LHCN-M2 (cell line): ENCODE measurements around the gene SENP7. TPM values are rescaled to one million over a fixed set of nuclear protein-coding genes. Genes with fewer than 3 reads are reported as not detected.
"Not testable (repeated sequence)": the region's sequence is repeated elsewhere in the genome, so short reads cannot be mapped to it uniquely, and the experiment has no call there.

ENCODE experiments used
- DNase-seq: peaks from one replicate; pipeline ENCODE4 v3.0.0-alpha.2; 2012; ENCODE audit warnings: low read depth
- total RNA-seq: library from RNA; depleted of rRNA; stranded (reverse); fragments of >200 nt; gene quantifications from 2 replicates; pipeline ENCODE4 v1.2.3, GENCODE V29; 2014

The SENP7 gene
- total RNA-seq, 1 experiment from 2014 or later: 9.2 TPM

DNA sequence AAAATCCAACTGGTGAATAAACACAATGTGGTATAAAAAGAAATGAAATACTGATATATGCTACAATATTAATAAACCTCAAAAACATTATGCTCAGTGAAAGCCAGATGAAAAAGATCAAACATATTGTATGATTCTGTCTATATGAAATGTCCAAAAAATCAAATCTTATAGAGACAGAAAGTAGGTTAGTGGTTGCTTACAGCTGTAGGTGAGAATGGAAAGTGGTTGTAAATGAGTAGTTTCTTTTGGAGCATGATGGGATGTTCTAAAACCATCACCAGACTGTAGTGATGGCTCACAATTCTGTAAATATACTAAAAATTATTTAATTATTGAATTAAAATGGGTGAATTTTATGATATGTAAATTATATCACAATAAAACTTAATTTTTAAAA is 58.4 kb downstream of the SENP7 start:
- no peak for DNase-seq

DNA sequence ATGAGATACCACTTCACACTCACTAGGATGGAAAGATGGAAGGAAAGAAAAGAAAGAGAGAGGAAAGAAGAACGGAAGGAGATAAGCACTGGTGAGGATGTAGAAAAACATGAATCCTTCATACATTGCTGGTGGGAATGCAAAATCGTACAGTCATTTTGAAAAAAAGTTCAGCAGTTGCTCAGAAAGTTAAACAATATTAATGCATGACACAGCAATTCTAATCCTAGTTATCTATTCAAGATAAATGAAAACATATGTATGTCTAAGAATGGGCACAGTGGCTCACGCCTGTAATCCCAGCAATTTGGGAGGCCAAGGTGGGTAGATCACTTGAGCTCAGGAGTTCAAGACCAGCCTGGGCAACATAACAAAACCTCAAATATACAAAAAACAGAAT is 59.1 kb downstream of the SENP7 start:
- no peak for DNase-seq

DNA sequence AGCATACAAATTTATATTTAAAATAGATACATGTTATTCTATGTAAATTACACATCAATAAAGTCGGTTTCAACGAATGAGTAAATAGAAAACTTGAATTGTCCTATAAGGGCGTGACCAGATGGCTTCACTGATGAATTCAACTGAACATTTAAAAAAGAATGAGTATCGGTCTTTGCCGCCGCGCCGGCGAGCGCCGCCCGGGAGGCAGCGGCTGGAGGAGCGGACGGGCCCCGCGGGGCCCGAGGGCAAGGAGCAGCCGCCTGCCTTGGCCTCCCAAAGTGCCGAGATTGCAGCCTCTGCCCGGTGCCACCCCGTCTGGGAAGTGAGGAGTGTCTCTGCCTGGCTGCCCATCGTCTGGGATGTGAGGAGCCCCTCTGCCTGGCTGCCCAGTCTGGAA is 74.4 kb downstream of the SENP7 start:
- not testable (repeated sequence) for DNase-seq

DNA sequence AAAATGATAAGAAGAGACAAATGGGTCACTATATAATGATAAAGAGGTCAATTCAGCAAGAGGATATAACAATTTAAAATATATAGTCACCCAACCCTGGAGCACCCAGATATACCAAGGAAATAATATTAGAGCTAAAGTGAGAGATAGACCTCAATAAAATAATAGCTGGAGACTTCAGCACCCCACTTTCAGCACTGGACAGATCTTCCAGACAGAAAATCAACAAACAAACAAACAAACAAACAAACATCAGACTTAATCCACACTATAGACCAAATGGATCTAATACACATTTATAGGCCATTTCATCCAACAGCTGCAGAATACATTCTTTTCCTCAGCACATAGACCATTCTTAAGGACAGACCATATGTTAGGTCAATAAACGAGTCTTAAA is 79.4 kb downstream of the SENP7 start:
- no peak for DNase-seq

DNA sequence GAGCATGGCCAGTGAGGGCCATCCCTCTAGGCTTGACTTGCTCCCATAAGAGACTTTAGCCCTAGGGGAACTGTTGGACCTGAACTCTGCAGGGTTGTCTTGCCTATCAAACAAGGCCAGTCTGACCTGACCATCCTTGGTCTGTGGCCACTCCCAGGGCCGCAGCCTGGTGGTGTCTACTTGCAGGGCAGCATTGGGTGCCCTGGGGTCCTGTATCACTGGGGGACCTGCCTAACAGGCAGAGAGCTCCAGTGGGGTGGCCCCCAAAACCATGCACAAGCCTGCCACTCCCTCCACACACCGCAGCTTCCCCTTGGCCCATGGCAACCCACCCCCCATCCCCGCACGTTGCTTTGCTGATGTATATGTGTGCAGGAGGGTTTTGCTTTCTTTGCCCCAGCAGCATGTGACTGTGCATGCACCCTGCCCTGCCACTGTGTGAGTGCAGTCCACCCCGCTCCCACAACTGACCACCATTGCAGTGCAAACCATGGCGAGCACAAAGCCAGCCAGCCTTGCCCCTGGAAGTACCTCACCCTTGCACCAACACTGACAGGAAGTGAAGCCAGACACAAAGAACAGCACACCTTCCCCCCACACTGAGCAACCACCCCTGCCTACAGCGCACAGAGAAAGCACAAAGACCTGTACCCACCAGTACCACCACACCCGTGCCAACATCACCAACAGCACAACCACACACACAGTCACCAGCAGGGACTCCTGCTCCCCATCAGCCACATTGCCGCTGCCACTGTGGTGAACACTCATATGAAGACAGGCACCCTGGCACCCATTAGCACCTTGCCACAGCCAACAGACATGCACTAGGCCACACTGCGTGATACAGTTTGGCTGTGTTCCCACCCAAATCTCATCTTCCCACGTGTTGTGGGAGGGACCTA is 88.8 kb downstream of the SENP7 start:
- DNase-seq: no peak

DNA sequence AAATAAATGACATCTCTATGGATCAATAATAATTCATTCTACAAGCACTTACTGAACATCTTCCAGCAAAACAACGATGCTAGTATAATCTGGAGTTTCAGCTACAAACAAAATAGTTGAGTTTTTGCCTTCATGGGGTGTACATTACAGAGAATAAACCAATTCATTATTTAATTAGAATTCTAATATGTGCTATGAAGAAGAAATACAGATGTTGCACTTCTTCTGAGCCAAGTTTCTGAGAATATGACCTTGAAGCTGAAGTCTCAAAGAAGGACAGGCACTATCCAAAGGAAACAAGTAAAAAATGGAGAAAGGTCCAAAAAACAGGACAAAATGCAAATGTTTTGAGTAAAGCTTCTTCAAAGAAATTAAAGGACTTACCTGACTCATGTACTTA is 94.2 kb downstream of the SENP7 start:
- no peak for DNase-seq

DNA sequence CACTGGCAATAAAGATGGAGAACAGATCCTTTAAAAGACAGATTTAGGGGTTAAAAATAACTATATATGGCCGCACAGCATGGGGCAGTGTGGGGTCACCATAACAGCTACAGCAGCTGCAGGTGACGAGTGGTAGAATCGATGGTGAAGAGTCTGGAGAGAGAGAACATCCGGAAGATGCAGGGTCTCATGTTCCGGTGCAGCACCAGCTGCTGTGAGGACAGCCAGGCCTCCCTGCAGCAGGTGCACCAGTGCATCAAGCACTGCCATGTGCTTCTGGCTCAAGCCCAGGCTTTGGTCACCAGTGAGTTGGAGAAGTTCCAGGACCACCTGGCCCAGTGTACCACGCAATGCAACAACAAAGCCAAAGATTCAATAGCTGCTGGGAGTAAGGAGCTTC is 98.9 kb downstream of the SENP7 start:
- peak; percentile 3 for DNase-seq

DNA sequence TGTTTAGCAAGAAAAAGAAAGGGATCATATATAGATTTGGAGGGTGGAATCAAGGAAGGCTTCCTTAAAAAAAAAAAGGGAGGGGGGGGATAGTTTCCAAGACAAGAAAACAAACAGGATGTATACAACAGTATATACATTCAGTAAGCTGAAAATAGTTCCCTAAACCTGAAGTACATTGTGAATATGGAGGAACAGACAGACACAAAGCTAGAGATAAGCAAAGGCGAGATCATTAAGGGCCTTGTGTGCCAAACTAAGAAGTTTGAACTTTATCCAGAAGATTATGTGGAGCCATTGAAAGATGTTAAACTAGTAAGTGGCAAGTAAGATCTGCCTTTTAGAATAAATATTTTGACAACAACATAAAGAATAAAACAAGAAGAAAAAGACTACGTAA is 99.4 kb downstream of the SENP7 start:
- DNase-seq: no peak

DNA sequence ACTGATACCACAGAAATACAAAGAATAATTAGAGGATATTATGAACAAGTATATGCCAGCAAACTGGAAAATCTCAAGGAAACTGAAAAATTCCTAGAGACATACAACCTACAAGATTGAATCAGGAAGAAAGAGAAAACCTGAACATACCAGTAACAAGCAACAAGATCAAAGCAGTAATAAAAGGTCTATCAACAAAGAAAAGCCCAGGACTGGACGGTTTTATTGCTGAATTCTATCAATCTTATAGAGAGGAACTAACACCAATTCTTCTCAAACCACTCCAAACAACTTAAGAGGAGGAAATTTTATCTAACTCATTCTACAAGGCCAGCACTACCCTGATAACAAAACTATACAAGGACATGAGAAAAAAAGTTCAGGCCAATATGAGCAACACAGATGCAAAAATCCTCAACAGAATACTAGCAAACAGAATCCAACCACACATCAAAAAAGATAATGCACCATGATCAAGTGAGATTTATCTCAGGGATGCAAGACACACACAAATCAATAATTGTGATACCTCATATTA is 121.5 kb downstream of the SENP7 start:
- DNase-seq: no peak

DNA sequence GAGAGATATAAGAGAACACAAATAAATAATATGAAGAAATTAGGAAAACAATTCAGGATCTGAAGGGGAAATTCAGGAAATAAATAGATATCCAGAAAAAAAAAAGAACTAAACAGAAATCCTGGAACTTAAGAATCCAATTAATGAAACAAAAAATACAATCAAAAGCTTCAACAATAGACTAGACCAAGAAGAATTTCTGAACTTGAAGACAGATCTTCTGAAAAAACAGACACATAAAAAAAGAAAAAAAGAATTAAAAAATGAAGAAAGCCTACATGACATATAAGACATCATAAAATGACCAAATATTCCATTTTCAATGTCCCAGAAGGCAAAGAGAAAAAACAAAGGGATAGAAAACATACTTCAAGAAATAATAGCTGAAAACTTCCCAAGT is 124.3 kb downstream of the SENP7 start:
- DNase-seq: no peak

DNA sequence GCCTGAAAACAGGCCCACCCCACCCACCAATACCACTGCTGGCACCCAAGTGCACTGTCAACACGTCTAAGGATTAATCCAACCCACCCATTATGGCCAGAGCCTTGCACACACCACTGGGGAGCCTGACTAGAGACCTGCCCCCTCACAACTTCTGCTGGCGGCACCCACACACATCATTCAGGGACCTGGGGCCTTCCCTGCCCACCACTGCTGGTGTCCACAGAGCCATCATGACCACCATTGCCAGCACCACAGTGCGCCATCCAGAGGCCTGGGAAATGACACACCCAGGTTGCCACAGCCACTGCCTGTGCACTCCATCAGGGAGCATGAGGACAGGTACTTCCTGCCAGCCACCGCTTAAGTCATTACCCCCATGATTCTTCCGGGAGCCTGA is 125.7 kb downstream of the SENP7 start:
- DNase-seq: no peak

DNA sequence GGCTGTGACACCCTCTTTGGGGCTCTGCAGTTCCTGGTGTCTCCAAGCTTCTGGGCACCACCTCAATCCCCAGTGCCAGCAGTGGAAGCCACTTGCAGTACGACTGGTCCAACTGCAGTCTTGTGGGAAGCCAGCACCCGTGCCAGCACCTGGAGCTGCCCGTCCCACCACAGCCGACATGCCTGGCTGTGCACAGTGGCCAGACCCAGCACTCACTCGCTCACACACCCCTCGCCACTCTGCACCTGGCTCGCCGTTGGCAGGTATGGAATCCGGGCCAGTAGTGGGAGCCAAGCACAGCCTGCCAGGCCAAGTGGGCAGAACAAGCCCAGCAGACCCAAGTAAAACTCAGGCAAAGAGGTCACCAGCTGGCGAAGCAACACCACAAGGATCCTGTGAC is 128.6 kb downstream of the SENP7 start:
- DNase-seq: no peak

DNA sequence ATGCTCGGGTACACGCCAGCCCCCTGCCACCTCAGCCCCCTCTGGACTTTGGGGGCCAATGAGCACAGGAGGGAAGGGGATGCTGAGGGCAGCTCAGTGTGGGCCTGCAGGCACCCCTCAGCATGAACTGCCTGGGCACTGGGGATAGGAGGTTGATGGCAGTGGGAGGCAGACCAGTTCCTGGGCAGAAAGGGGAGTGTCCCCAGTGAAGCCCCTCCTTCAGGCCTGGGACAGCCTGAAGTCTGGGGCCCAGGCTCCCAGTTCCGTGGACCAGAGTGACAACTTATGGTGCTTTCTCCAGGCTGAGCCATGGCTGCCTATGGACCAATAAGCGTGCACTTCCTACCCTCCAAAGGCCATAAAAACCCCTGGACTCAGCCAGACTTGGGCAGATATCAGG is 129.4 kb downstream of the SENP7 start:
- no peak for DNase-seq

DNA sequence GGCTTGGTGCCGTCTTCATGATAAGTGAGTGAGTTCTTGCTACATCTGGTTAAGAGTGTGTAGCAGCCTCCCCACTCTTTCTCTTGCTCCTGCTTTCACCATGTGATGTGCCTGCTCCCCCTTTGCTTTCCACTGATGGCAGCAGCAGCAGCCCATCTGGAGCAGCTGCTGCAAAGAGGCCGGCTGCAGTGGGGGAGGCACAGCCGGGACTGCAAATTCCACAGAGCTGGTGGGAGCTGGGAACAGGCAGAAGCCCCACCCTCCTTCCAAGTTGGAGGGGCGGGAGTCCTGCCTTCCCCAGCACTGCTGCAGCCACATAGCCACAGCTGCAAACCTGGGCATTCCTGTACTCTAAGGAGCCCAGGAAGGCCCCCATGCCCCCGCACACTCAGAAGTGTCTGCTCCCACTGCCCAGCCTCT is 129.8 kb downstream of the SENP7 start:
- DNase-seq: peak; percentile 26

DNA sequence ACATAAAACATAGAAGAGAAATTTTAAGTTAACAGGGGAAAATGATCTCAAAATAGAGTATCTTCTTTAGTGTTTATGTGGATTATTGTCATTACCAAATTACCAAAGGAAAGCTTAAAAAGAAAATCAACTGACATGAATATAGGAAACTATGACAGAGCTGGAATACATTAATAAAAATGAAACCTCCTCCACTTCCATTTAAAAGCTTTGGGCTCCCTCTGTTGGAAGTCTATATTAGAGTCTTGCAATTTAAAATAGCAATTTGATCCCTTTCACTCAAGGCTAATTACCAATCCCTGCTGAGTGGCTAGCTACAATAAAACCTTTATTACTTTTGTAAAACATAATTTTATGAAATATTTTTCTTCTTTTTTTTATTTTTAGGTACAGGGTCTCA is 131.2 kb downstream of the SENP7 start:
- peak; percentile 41 for DNase-seq

DNA sequence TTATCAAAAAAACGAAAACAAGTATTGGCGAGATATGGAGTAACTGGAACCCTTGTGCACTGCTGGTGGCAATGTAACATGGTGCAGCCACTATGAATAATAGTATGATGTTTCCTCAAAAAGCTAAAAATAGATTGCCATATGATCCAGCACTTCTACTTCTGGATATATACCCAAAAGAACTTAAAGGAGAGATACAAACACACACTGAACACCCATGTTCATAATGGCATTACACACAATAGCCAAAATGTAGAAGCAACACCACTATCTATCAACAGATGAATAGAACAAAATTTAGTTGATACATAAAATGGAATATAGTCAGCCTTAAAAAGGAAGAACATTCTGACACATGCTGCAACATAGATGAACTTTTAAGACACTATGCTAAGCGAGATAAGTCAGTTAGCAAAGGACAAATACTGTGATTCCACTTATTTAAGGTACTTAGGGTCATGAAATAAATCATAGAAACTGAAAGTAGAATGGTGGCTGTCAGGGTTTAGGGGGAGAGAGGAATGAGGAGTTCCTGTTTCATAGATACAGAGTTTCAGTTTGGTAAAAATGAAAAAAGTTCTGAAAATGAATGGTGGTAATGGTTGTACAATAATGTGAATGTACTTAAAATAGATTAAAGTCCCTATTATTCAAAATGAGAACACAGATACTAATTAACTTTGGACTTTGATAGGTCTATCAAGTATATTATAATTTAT is 133.2 kb downstream of the SENP7 start:
- DNase-seq: no peak

DNA sequence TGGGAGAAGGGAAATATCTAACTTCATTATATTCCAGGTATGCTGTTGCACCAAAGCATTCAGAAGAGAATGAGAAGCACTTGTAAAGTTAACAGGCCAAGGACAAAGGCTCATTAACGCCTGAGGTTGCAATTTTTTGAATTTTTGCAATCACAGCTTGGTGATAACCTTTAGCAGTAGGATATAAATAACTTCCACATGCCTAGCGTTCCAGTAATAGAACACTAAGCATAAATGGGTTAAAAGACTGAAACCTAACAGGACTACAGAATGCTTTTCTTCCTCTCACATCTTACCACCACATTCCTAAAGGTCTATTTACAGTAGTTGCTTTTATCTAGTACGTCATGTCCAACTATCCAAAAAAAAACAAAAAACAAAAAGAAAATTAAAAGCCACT is 135.2 kb downstream of the SENP7 start:
- peak; percentile 5 for DNase-seq

DNA sequence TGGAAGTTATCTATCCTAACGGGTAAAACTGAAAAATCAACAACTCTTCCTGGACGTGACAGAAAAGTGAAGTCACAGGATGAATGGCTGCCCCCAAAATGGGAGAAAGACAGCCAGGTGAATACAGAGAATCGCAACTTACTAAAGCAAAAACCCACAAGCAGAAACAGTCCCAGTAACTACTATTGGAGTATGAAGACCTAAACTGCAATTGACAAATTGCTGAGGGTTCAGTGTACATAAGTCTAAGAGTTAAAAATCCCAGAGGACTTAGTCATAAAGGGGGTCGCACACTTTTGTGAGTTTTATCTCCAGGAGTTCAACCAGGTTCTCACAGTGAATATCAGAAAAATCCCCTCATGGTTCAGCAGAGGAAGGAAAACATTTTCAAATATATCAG is 135.8 kb downstream of the SENP7 start:
- no peak for DNase-seq

DNA sequence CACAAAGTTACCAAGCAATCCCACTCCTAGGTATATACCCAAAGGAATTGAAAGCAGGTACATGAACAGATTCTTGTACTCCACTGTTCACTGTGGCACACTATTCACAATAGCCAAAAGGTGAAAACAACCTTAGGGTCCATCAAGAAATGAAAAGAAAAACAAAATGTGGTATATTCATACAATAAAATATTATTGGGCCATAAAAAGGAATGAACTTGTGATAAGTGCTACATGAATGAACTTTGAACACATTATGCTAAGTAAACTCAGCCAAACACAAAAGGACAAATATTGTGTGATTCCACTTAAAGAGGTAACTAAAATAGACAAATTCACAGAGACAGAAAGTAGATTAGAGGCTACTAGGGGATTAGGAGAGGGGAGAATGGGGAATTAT is 137.4 kb downstream of the SENP7 start:
- DNase-seq: no peak

DNA sequence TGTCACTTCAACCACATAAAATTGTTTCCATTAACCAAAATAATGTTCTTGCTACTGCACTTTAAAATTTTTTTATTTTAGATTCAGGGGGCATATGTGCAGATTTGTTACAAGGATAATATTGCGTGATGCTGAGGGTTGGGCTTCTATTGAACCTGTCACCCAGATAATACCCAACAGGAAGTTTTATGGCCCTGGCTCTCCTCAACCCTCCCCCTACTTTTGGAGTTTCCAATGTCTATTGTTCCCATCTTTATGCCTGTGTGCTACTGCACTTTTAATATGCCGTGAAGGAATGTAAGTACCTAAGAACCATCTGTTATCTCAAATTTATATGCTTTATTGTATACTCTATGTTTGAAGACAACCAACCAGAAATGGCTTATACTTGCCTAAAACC is 150.6 kb downstream of the SENP7 start:
- no peak for DNase-seq

DNA sequence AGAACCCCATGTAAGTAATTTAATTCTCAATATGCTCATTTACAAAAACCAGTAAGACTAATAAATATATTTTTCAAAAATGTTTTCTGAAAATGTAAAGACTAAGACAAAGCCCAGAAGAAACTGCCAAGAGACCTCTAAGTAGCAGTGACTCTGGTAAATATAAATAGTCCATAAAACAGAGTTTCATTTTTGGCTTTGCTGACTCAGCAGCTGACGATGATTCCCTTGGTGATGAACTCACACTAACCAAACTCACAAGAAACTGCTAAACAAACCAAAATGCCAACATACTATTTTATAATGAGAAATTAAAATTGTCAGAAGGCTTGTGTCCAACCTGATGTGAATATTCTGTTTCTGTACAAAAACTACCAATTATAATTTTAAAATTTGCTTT is 161.2 kb downstream of the SENP7 start:
- DNase-seq: peak; percentile 36

DNA sequence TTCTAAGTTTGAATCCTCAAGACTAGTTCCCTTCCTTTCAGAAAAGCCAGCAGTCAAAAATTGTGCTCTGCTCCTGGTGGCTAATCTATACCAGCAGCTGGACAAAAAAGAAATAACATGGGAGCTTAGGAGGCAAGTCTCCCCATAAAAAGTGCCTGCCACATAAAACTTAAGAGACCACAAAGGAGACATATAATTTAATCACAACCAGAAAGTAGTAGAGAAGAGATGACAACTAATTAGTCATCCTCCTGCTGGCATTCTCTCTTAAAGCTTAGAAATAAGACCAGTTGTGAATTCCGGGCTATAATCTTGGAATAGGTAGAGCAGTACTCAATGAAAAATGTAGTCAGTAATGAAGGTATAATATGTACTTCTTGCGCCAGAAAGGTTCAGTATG is 172.4 kb downstream of the SENP7 start:
- DNase-seq: peak; percentile 67

DNA sequence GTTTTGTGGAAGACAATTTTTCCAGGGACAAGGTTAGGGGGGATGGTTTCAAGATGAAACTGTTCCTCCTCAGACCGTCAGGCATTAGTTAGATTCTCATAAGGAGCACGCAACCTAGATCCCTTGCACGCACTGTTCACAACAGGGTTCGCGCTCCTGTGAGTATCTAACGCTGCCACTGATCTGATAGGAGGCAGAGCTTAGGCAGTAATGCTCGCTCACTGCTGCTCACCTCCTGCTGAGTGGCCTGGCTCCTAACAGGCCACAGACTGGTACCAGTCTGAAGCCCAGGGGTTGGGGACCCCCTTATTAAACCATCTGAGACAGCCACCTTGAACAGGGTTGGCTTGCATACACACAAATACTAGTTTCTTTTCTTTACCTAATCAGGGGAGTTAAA is 179.1 kb downstream of the SENP7 start:
- no peak for DNase-seq
